Measurements from ENCODE around the gene CYSTM1.

Gene CYSTM1, protein sequence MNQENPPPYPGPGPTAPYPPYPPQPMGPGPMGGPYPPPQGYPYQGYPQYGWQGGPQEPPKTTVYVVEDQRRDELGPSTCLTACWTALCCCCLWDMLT

GRCh38 chr5:140174465-140175366 is at the start of gene CYSTM1:
Gene CYSTM1, plus strand, starts transcription at chr5:140175188. Its CDS starts 19,278 bp downstream, at chr5:140194466.
- peak; percentile 99 for DNase-seq (ENCODE audit: low read depth, low spot score)

GRCh38 chr5:140125637-140126036 is 49.4 kb upstream of the CYSTM1 start, which contains the start of gene IGIP:
Gene IGIP, plus strand, starts transcription at chr5:140125937. Its CDS starts 2,540 bp downstream, at chr5:140128477.
- DNase-seq (ENCODE audit: low read depth, low spot score), result no peak

GRCh38 chr5:140126315-140127012 is 48.5 kb upstream of the CYSTM1 start:
- no peak for DNase-seq (ENCODE audit: low read depth, low spot score)

GRCh38 chr5:140128376-140128775 is 46.6 kb upstream of the CYSTM1 start:
- DNase-seq (ENCODE audit: low read depth, low spot score), result no peak

DNA sequence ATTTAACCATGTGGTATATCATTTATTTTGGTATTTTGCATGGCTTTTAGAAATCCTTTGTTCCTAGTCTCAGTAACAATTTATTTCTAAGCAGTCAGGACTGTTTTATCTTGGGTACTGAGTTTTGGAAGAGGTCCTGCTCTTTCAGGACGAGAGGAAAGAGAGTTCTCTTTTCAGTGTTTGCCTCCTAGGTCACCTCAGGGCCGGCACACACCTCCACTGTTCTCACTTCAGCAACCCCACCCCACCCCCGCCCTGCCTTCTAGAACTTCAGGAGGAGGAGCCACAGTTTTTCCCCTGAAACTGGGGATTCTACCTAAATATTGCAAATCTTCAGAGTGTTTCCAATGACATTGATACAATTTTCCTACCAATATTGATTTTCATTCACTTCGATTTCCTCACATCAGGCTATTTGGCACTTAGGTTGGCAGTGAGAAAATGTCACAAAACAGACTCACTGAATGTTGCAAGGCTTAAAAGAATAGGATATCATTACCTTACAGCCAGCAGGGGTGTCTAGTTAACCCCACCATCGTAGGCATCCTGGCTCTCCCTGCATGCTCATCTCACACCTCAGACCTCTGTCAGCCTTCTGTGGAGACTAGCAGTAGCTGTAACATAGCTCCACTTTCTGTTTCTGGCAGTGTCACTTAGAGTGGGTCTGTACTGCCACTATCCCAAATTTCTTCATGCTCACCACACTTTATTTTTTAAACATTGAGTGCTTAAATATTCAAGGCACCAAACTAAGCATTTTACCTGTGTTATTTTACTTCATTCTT is 43.8 kb upstream of the CYSTM1 start:
- no peak for DNase-seq (ENCODE audit: low read depth, low spot score)

- no peak for DNase-seq (ENCODE audit: low read depth, low spot score)
Measured at GRCh38 chr5:140131967-140132409, 43.0 kb upstream of the CYSTM1 start.

- DNase-seq (ENCODE audit: low read depth, low spot score), result no peak
Measured at GRCh38 chr5:140133514-140134167, 41.3 kb upstream of the CYSTM1 start.

- no peak for DNase-seq (ENCODE audit: low read depth, low spot score)
Measured at GRCh38 chr5:140134277-140134935, 40.6 kb upstream of the CYSTM1 start.

- DNase-seq (ENCODE audit: low read depth, low spot score), result no peak
Measured at GRCh38 chr5:140135127-140135526, 39.9 kb upstream of the CYSTM1 start.

DNA sequence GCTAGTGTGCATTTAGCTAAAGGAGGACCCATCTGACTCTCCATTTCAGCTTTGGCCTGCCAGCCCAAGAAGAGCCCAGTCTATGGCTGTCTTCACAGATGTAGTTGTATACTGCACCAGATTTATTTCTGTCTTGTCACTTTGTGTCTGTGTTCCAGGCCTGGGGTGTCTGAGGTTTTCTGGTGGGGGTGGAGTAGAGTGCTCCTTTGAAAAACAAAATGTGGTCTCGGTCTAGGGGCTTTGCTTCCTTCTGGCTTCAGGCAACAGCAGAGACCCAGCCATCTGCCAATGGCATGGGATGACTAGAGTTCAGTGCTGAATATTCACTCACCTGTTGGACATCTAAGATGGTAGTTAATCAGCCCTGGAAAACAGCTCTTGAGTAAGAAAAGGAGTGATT is 38.4 kb upstream of the CYSTM1 start:
- no peak for DNase-seq (ENCODE audit: low read depth, low spot score)

DNA sequence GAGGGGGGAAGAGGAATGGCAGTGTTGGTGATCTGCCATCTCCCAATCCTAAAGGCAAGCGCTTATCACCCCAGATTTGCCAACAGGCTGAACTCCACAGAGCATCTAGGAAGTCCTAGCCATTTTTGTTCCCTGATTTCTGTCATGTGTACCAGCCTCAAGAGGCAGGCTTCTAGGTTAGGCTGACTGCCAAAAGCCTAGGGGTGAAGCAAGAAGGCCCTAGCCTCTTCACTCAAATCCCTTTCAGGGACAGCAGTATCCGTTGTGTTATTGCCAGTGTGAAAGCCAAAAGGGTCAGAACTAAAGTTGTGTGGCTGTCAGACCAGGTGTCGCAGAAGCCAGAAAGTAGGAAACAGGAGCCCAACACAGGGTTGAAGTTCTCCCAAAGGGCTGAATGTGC is 34.6 kb upstream of the CYSTM1 start:
- DNase-seq (ENCODE audit: low read depth, low spot score), result no peak

DNA sequence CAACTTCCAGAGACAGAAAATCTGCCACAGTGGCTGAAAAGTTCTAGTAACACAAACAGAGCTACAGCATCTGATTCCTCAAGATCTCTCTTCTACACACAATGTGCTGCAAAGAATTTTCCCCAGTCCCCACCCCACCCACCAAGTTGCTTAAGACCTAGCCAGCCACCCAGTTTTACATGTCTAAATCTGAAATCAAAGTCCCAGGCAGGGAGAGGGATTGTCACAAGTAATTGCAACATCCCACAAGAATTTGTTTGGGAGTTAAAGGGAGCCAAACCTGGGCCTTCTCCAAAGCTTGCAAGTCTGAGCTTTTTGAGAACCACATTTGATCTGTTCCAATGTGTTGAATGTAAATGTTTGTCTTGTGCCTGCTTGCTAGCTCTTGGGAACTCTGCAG is 33.7 kb upstream of the CYSTM1 start:
- DNase-seq (ENCODE audit: low read depth, low spot score), result no peak

DNA sequence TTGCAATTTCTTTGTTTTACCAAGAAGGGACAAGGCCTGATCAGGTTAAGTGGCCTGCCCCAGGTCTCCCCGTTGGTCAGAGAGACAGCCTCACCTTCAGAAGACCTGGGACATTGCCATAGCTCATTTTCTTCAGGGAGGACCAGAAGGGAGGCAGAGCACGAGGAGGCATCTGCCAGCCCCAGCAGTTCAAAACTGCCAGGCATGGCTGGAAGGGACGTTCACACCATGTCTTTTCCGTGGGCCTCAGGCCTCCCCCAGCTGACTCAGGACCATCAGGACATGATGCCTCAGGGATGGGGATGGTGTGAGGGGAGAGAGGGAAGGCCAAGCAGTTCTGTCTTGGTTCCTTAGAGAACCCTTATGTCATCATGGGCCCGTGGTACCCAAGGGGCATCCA is 32.7 kb upstream of the CYSTM1 start:
- DNase-seq (ENCODE audit: low read depth, low spot score), result no peak

- no peak for DNase-seq (ENCODE audit: low read depth, low spot score)
Measured at GRCh38 chr5:140142856-140143255, 32.1 kb upstream of the CYSTM1 start.

GRCh38 chr5:140143521-140144258 is 31.3 kb upstream of the CYSTM1 start:
- DNase-seq (ENCODE audit: low read depth, low spot score), result no peak

DNA sequence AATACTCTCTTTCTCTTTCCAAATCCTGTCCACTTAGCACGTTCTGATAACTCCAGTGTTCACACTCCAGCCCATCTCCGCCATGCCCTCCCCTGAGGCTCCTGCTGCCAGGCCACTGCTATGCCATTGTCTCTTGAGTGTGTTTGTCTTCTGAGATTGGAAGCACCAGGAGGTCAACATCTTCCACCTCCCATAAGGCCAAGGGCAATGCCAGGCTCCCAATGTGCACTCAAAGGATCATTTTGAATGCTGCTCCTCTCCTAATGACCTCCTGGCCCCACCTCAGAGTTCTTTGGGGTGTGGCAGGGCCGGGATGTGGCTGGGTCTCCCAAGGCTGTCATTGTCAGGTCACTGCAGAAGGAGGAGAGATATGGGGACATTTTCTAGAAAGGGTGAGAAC is 29.7 kb upstream of the CYSTM1 start:
- DNase-seq (ENCODE audit: low read depth, low spot score), result no peak

DNA sequence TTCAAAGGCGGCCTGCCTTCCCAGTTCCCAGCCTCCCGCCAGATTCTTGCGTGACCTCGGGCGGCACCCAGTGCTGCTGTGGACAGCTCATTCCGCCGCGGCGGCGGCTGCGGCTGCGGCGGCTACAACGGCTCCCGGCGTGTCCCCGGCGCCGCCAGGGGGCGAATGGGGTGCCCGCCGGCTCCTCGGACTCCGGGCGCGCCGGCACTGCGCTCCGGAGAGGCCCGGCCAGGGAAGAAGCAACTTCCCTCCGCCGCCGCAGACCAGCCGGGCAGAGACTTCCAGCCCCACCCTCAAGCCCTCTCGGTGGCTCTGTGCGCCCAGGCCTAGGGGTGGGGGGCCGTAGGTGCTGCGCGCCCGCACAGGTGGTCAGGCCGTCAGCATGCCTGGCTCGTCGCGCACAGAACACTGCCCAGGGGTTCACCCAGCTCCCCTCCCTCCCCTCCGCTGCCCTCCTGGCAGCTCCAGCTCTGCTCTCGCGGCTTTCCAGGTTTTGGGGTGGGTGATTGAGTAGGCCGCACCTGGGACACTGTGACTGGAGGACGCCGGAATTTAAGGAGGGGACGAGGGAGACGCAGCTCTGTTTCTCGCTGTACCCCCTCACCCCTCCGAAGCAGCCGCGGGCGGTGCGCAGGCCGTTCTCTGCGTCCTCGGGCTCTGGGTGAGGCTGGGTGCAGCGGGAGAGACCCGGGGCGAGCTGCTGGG is 29.0 kb upstream of the CYSTM1 start:
- peak; percentile 76 for DNase-seq (ENCODE audit: low read depth, low spot score)

DNA sequence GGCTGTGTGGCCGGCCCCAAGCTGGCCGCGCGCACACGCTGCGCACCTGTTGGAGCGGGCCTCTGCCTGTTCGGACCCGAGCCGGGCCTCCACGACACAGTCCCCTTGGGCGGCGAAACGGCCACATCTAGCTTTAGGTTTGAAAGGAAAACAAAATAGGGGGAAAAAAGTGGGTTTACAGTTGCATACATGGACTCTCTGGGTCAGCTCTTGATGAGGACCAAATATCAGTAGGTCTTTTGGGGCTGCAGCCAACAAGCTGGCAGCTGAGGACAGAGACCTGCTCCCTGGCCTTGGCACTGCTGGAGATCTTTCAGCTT is 28.5 kb upstream of the CYSTM1 start:
- DNase-seq (ENCODE audit: low read depth, low spot score), result no peak

GRCh38 chr5:140147460-140147859 is 27.5 kb upstream of the CYSTM1 start:
- DNase-seq (ENCODE audit: low read depth, low spot score), result no peak
